K562 (cell line): ENCODE data around the gene WDR76. TPM values are rescaled to one million over a fixed set of nuclear protein-coding genes. Genes with fewer than 3 reads are reported as not detected.

ENCODE experiments used
- CBX2 ChIP-seq: fragments of 200-600 bp; sonication (generic); IDR thresholded peaks from one replicate; pipeline ENCODE4 v1.6.1; 2012; ENCODE audit warnings: mild to moderate bottlenecking, low read length, inconsistent platforms; ENCODE audit not compliant: insufficient read depth, poor library complexity, severe bottlenecking
- KAT8 ChIP-seq: fragments of 450-650 bp; IDR thresholded peaks from 2 replicates; pipeline ENCODE4 v1.6.1; 2016; ENCODE audit warnings: low read depth, mild to moderate bottlenecking
- MED1 ChIP-seq: sonication (generic); formaldehyde crosslinking; IDR thresholded peaks from 2 replicates; pipeline ENCODE4 v1.8.1; 2023; ENCODE audit warnings: missing genetic modification reagents, borderline replicate concordance
- THRB ChIP-seq: fragments of 450-650 bp; formaldehyde crosslinking; conservative IDR thresholded peaks from 2 replicates; pipeline ENCODE4 v1.4.0; 2022; ENCODE audit warnings: mild to moderate bottlenecking, missing genetic modification characterization
- ZNF197 ChIP-seq: fragments of 200-800 bp; sonication (Bioruptor generic); IDR thresholded peaks from 2 replicates; pipeline ENCODE4 v1.6.1; 2016; ENCODE audit warnings: low read depth, missing genetic modification characterization, missing compliant biosample characterization
- ZNF830 ChIP-seq: fragments of 250-450 bp; sonication (Bioruptor Pico); IDR thresholded peaks from 2 replicates; pipeline ENCODE4 v1.5.0; 2021; ENCODE audit warnings: mild to moderate bottlenecking
- polyA plus RNA-seq, 8 experiments: library from polyadenylated mRNA; depleted of rRNA in 4 of 8; stranded (reverse) in 5 of 8; unstranded in 3 of 8; fragments of >200 nt; fragmentation: Nextera tagmentation in 2 of 8; fragmentation: Illumina TruSeq in 1 of 8; extraction: Ambion mirVana in 2 of 8; extraction: Trizol in 1 of 8; gene quantifications; 2 replicates each; pipeline versions ENCODE4 v1.2.1 to v1.2.3, GENCODE V29; 2011 to 2014; ENCODE audit warnings: inconsistent platforms in 1 of 8, missing spikeins in 1 of 8
- total RNA-seq, 7 experiments: library from RNA; depleted of rRNA in 6 of 7; stranded (reverse); fragments of >200 nt in 6 of 7; fragmentation: Illumina TruSeq in 2 of 7; extraction: Trizol in 2 of 7; gene quantifications; 2 replicates each; pipeline versions ENCODE4 v1.2.1 to v1.2.3, GENCODE V29; 2011 to 2021; ENCODE audit warnings: low replicate concordance in 1 of 7
- TF ChIP-seq, protein P1 (sequence below): fragments of 450-650 bp; IDR thresholded peaks from 2 replicates; pipeline ENCODE4 v1.6.1; 2018; ENCODE audit not compliant: partially characterized antibody
- TF ChIP-seq, protein P2 (sequence below), 2 experiments: fragments of 450-650 bp; formaldehyde crosslinking in 1 of 2; IDR thresholded peaks; 2 replicates each; pipeline versions ENCODE4 v1.4.0 to v1.6.1; 2014 to 2020; ENCODE audit warnings: mild to moderate bottlenecking in 2 of 2, borderline replicate concordance in 1 of 2, low read depth in 1 of 2
- TF ChIP-seq, protein P3 (sequence below): fragments of 150-350 bp; conservative IDR thresholded peaks from 2 replicates; pipeline ENCODE4 v1.6.1; 2014; ENCODE audit warnings: low read length

WDR76 gene
- total and polyA plus RNA-seq, 9 of the 15 experiments (the other 6 are each of a cell fraction or from before 2014, with no cell fraction given), result 9.8 to 69.5 (median 44.4) TPM

GRCh38 chr15:43824302-43825246 is 2.2 kb upstream of the WDR76 start, which contains the start of gene MFAP1 (continued):
- TF ChIP-seq, protein P1, sequence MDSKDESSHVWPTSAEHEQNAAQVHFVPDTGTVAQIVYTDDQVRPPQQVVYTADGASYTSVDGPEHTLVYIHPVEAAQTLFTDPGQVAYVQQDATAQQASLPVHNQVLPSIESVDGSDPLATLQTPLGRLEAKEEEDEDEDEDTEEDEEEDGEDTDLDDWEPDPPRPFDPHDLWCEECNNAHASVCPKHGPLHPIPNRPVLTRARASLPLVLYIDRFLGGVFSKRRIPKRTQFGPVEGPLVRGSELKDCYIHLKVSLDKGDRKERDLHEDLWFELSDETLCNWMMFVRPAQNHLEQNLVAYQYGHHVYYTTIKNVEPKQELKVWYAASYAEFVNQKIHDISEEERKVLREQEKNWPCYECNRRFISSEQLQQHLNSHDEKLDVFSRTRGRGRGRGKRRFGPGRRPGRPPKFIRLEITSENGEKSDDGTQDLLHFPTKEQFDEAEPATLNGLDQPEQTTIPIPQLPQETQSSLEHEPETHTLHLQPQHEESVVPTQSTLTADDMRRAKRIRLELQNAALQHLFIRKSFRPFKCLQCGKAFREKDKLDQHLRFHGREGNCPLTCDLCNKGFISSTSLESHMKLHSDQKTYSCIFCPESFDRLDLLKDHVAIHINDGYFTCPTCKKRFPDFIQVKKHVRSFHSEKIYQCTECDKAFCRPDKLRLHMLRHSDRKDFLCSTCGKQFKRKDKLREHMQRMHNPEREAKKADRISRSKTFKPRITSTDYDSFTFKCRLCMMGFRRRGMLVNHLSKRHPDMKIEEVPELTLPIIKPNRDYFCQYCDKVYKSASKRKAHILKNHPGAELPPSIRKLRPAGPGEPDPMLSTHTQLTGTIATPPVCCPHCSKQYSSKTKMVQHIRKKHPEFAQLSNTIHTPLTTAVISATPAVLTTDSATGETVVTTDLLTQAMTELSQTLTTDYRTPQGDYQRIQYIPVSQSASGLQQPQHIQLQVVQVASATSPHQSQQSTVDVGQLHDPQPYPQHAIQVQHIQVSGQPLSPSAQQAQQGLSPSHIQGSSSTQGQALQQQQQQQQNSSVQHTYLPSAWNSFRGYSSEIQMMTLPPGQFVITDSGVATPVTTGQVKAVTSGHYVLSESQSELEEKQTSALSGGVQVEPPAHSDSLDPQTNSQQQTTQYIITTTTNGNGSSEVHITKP, result peak; percentile 37
- no peak for TF ChIP-seq MED1 (CRISPR knock-in tag)
- no peak for TF ChIP-seq THRB (CRISPR knock-in tag)
- TF ChIP-seq, protein P2, sequence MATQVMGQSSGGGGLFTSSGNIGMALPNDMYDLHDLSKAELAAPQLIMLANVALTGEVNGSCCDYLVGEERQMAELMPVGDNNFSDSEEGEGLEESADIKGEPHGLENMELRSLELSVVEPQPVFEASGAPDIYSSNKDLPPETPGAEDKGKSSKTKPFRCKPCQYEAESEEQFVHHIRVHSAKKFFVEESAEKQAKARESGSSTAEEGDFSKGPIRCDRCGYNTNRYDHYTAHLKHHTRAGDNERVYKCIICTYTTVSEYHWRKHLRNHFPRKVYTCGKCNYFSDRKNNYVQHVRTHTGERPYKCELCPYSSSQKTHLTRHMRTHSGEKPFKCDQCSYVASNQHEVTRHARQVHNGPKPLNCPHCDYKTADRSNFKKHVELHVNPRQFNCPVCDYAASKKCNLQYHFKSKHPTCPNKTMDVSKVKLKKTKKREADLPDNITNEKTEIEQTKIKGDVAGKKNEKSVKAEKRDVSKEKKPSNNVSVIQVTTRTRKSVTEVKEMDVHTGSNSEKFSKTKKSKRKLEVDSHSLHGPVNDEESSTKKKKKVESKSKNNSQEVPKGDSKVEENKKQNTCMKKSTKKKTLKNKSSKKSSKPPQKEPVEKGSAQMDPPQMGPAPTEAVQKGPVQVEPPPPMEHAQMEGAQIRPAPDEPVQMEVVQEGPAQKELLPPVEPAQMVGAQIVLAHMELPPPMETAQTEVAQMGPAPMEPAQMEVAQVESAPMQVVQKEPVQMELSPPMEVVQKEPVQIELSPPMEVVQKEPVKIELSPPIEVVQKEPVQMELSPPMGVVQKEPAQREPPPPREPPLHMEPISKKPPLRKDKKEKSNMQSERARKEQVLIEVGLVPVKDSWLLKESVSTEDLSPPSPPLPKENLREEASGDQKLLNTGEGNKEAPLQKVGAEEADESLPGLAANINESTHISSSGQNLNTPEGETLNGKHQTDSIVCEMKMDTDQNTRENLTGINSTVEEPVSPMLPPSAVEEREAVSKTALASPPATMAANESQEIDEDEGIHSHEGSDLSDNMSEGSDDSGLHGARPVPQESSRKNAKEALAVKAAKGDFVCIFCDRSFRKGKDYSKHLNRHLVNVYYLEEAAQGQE (IDR thresholded peaks at IDR 0.05; ENCODE audit: borderline replicate concordance), result no peak
- TF ChIP-seq, protein P2 (CRISPR knock-in tag; IDR thresholded peaks at IDR 0.05; ENCODE audit: low read depth), result no peak
- no peak for TF ChIP-seq ZNF830 (CRISPR knock-in tag)
- no peak for TF ChIP-seq KAT8
- TF ChIP-seq ZNF197, result peak; percentile 81
- TF ChIP-seq CBX2, result no peak
- TF ChIP-seq, protein P3, sequence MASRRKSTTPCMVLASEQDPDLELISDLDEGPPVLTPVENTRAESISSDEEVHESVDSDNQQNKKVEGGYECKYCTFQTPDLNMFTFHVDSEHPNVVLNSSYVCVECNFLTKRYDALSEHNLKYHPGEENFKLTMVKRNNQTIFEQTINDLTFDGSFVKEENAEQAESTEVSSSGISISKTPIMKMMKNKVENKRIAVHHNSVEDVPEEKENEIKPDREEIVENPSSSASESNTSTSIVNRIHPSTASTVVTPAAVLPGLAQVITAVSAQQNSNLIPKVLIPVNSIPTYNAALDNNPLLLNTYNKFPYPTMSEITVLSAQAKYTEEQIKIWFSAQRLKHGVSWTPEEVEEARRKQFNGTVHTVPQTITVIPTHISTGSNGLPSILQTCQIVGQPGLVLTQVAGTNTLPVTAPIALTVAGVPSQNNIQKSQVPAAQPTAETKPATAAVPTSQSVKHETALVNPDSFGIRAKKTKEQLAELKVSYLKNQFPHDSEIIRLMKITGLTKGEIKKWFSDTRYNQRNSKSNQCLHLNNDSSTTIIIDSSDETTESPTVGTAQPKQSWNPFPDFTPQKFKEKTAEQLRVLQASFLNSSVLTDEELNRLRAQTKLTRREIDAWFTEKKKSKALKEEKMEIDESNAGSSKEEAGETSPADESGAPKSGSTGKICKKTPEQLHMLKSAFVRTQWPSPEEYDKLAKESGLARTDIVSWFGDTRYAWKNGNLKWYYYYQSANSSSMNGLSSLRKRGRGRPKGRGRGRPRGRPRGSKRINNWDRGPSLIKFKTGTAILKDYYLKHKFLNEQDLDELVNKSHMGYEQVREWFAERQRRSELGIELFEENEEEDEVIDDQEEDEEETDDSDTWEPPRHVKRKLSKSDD, result no peak
